GM23248 (cell line): Measurements from ENCODE around the gene ZWINT. TPM values are rescaled to one million over a fixed set of nuclear protein-coding genes. Genes with fewer than 3 reads are reported as not detected.

ENCODE experiments used
- DNase-seq: peaks from one replicate; pipeline ENCODE4 v3.0.0-alpha.2; 2015
- H2AFZ ChIP-seq: fragments of 200-600 bp; sonication (generic); 2 replicates; pipeline ENCODE4 v1.6.1; 2016; ENCODE audit warnings: antibody characterized with exemption
- H3F3A ChIP-seq: fragments of 200-600 bp; sonication (generic); 2 replicates; pipeline ENCODE4 v1.6.1; 2016; ENCODE audit warnings: mild to moderate bottlenecking, antibody characterized with exemption, mixed run types; ENCODE audit not compliant: insufficient read depth
- H3K27ac ChIP-seq: fragments of 200-600 bp; sonication (generic); 2 replicates; pipeline ENCODE4 v1.5.1; 2016; ENCODE audit warnings: mild to moderate bottlenecking
- H3K27me3 ChIP-seq: fragments of 200-600 bp; sonication (generic); replicated peaks from 2 replicates; pipeline ENCODE4 v1.6.1; 2016; ENCODE audit warnings: mild to moderate bottlenecking; ENCODE audit not compliant: insufficient read depth
- H3K36me3 ChIP-seq: fragments of 200-600 bp; sonication (generic); 2 replicates; pipeline ENCODE4 v1.6.1; 2016; ENCODE audit warnings: low read depth, mild to moderate bottlenecking
- H3K4me1 ChIP-seq: fragments of 200-600 bp; sonication (generic); 2 replicates; pipeline ENCODE4 v1.6.1; 2016; ENCODE audit warnings: mild to moderate bottlenecking; ENCODE audit not compliant: insufficient read depth
- H3K4me2 ChIP-seq: fragments of 200-600 bp; sonication (generic); one replicate; pipeline ENCODE4 v1.6.1; 2016; ENCODE audit warnings: mild to moderate bottlenecking; ENCODE audit not compliant: unreplicated experiment
- H3K4me3 ChIP-seq: fragments of 200-600 bp; sonication (generic); 2 replicates; pipeline ENCODE4 v1.5.1; 2016; ENCODE audit warnings: mild to moderate bottlenecking
- H3K79me2 ChIP-seq: fragments of 200-600 bp; sonication (generic); 2 replicates; pipeline ENCODE4 v1.6.1; 2016; ENCODE audit warnings: mild to moderate bottlenecking; ENCODE audit not compliant: insufficient read depth
- H3K9ac ChIP-seq: fragments of 200-600 bp; sonication (generic); 2 replicates; pipeline ENCODE4 v1.6.1; 2016; ENCODE audit warnings: mild to moderate bottlenecking
- H3K9me2 ChIP-seq: fragments of 200-600 bp; sonication (generic); 2 replicates; pipeline ENCODE4 v1.6.1; 2016; ENCODE audit warnings: mixed run types, mild to moderate bottlenecking, moderate library complexity; ENCODE audit not compliant: insufficient read depth
- H3K9me3 ChIP-seq: fragments of 200-600 bp; sonication (generic); one replicate; pipeline ENCODE4 v1.6.1; 2017; ENCODE audit warnings: low read depth
- H4K20me1 ChIP-seq: fragments of 200-600 bp; sonication (generic); 2 replicates; pipeline ENCODE4 v1.6.0; 2016; ENCODE audit not compliant: insufficient read depth
- EZH2 ChIP-seq: fragments of 200-600 bp; sonication (generic); IDR thresholded peaks from 2 replicates; pipeline ENCODE4 v1.6.1; 2018; ENCODE audit warnings: antibody characterized with exemption, mild to moderate bottlenecking; ENCODE audit not compliant: insufficient read depth, poor library complexity, severe bottlenecking
- EZH2phosphoT487 ChIP-seq: fragments of 200-600 bp; sonication (generic); IDR thresholded peaks from 2 replicates; pipeline ENCODE4 v1.6.1; 2018; ENCODE audit warnings: antibody characterized with exemption, moderate library complexity, mild to moderate bottlenecking, low read depth; ENCODE audit not compliant: insufficient read depth
- WGBS, 2 experiments: methylation state at CpG; one replicate each; pipeline ENCODE4 v1.1.6; 2015 to 2017; ENCODE audit warnings: low lambda C conversion rate in 2 of 2, low coverage in 1 of 2; ENCODE audit errors: missing lambda C conversion rate in 2 of 2; 5-methylcytosine and 5-hydroxymethylcytosine counted together
- in situ Hi-C: fragments of 300-500 bp; cut with MboI; formaldehyde crosslinking; loops from 2 replicates; pipeline ENCODE4 v1.15.0; 2020
- polyA plus RNA-seq: library from polyadenylated mRNA; unstranded; fragments of >200 nt; fragmentation: Nextera tagmentation; extraction: Ambion mirVana; gene quantifications from 2 replicates; pipeline ENCODE4 v1.2.1, GENCODE V29; 2016
- total RNA-seq: library from RNA; depleted of rRNA; stranded (reverse); fragments of >200 nt; shearing (Covaris generic); gene quantifications from 2 replicates; pipeline ENCODE4 v1.2.3, GENCODE V29; 2014

Gene ZWINT
- total and polyA plus RNA-seq, 2 experiments from 2014 or later = 20.9 to 34.8 TPM

GRCh38 chr10:56346845-56347415 is 14.1 kb downstream of the ZWINT start:
- TF ChIP-seq EZH2 (no peak), EZH2phosphoT487 (no peak)
- Histone ChIP-seq H2AFZ (no peak overlapping the region), H3K4me2 (no peak overlapping the region), H3K27me3 (no peaks in the 10 kb centered on the region), H3K79me2 (no peaks in the 10 kb centered on the region), H3K9ac (no peak overlapping the region), H3K4me3 (no peak overlapping the region), H3K36me3 (no peaks in the 10 kb centered on the region), H3K27ac (no peak overlapping the region), H3F3A (no peaks in the 10 kb centered on the region), H3K4me1 (no peaks in the 10 kb centered on the region), H4K20me1 (no peaks in the 10 kb centered on the region), H3K9me3 (no peaks in the 10 kb centered on the region), H3K9me2 (no peaks in the 10 kb centered on the region)
- DNase-seq = peak; percentile 35
- in situ Hi-C loops = no loop called here

- WGBS, 2 experiments = 32 to 37% methylated on average over 1 of the region's 1 CpG
- Histone ChIP-seq H3K4me1 (no peaks in the 10 kb centered on the region), H3K36me3 (no peaks in the 10 kb centered on the region), H3K27me3 (no peaks in the 10 kb centered on the region), H3K9me2 (no peaks in the 10 kb centered on the region), H3K9ac (no peak overlapping the region), H3K4me2 (no peak overlapping the region), H3K4me3 (no peak overlapping the region), H3K79me2 (no peaks in the 10 kb centered on the region), H3K9me3 (no peaks in the 10 kb centered on the region), H3K27ac (no peak overlapping the region), H3F3A (no peaks in the 10 kb centered on the region), H4K20me1 (no peaks in the 10 kb centered on the region), H2AFZ (no peak overlapping the region)
- DNase-seq = no peak
- in situ Hi-C loops = no loop called here
- TF ChIP-seq EZH2phosphoT487 = no peak
- no peak for TF ChIP-seq EZH2
These were observed 19.4 kb downstream of the ZWINT start for GRCh38 chr10:56341612-56342011.

- in situ Hi-C loops = no loop called here
- H3K4me1 ChIP-seq = no peaks in the 10 kb centered on the region
- H3F3A ChIP-seq = no peaks in the 10 kb centered on the region
- H3K27ac ChIP-seq = no peak overlapping the region
- no peaks in the 10 kb centered on the region for H3K9me2 ChIP-seq
- no peaks in the 10 kb centered on the region for H3K79me2 ChIP-seq
- no peaks in the 10 kb centered on the region for H4K20me1 ChIP-seq
- no peak overlapping the region for H2AFZ ChIP-seq
- TF ChIP-seq EZH2 (no peak), EZH2phosphoT487 (no peak)
- WGBS, 2 experiments = 46 to 47% methylated on average over 2 of the region's 2 CpGs
- no peak overlapping the region for H3K4me3 ChIP-seq
- no peak overlapping the region for H3K4me2 ChIP-seq
- no peak for DNase-seq
- H3K36me3 ChIP-seq = no peaks in the 10 kb centered on the region
- H3K9me3 ChIP-seq = no peaks in the 10 kb centered on the region
- H3K27me3 ChIP-seq = no peaks in the 10 kb centered on the region
- H3K9ac ChIP-seq = no peak overlapping the region
These were observed 31.1 kb downstream of the ZWINT start for GRCh38 chr10:56329961-56330360.

- Histone ChIP-seq H2AFZ (no peak overlapping the region), H3K9me3 (no peaks in the 10 kb centered on the region), H3K4me2 (no peak overlapping the region), H3F3A (no peaks in the 10 kb centered on the region), H3K27me3 (no peaks in the 10 kb centered on the region), H3K4me1 (no peaks in the 10 kb centered on the region), H3K79me2 (no peaks in the 10 kb centered on the region), H3K9me2 (no peaks in the 10 kb centered on the region), H3K4me3 (no peak overlapping the region), H3K36me3 (no peaks in the 10 kb centered on the region), H4K20me1 (no peaks in the 10 kb centered on the region), H3K27ac (no peak overlapping the region), H3K9ac (no peak overlapping the region)
- in situ Hi-C loops = no loop called here
- no peak for TF ChIP-seq EZH2
- no peak for TF ChIP-seq EZH2phosphoT487
- 22 to 26% methylated on average over 3 of the region's 3 CpGs for WGBS, 2 experiments
- no peak for DNase-seq
These were observed 33.9 kb downstream of the ZWINT start for GRCh38 chr10:56327118-56327517.

- no peak overlapping the region for H3K27ac ChIP-seq
- no peaks in the 10 kb centered on the region for H3K27me3 ChIP-seq
- in situ Hi-C loops = no loop called here
- no peaks in the 10 kb centered on the region for H4K20me1 ChIP-seq
- H2AFZ ChIP-seq = no peak overlapping the region
- H3K36me3 ChIP-seq = no peaks in the 10 kb centered on the region
- H3K9me3 ChIP-seq = no peaks in the 10 kb centered on the region
- no peaks in the 10 kb centered on the region for H3K9me2 ChIP-seq
- H3K4me3 ChIP-seq = no peak overlapping the region
- no peaks in the 10 kb centered on the region for H3K4me1 ChIP-seq
- no peak overlapping the region for H3K4me2 ChIP-seq
- H3K79me2 ChIP-seq = no peaks in the 10 kb centered on the region
- no peak overlapping the region for H3K9ac ChIP-seq
- no peaks in the 10 kb centered on the region for H3F3A ChIP-seq
- TF ChIP-seq EZH2phosphoT487 = no peak
- no peak for TF ChIP-seq EZH2
- DNase-seq = no peak
These were observed 41.7 kb downstream of the ZWINT start for GRCh38 chr10:56319386-56319785.
